ENCODE results near the gene ZSCAN2.

Gene ZSCAN2

DNA sequence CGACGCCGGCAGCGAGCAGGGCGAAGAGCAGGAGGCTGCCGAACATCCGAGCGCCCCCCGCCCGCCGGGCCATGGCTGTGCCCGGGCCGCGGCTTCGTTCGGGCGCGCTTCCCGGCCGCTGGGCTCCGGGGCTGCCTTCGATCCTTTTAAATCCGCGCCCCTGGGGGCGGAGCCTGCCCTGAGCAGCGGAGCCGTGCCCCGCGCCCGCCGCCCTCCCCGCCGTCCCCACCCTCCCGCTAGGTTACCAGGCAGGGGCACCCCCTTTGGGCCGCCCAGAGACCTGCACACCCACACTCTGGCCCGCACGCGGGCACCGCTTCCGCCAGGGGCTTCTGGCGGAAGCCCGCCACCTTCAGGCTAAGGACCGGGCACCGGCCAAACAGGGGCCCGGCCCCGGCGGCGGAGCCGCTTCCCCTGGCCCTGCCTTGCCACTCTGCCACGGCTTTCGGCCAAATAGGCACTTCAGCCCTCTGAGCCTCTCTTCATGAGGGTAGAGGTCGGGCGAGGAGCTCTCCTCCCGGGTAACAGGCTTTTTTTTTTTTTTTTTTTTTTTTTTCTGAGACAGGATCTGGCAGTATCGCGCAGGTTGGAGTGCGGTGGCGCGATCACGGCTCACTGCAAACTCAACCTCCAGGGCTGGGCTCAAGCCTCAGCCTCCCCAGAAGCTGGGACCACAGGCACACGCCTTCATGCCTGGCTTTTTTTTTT is 57.4 kb downstream of the ZSCAN2 start, which contains the start of gene NMB:
TSS of gene NMB (minus strand) at position 120 of the 708 bp plus-strand sequence. CDS start at position 73, 47 bp downstream.
- no peak for TF ChIP-seq POLR2A (IDR thresholded peaks at IDR 0.05; ENCODE audit: low read depth, low read length)
- FAIRE-seq (no peak), DNase-seq (ENCODE audit: insufficient read length, low spot score) (no peak)

GRCh38 chr15:84658788-84659411 is 58.1 kb downstream of the ZSCAN2 start:
- DNase-seq (ENCODE audit: insufficient read length, low spot score) = no peak
- no peak for TF ChIP-seq POLR2A (IDR thresholded peaks at IDR 0.05; ENCODE audit: low read depth, low read length)
- no peak for FAIRE-seq

DNA sequence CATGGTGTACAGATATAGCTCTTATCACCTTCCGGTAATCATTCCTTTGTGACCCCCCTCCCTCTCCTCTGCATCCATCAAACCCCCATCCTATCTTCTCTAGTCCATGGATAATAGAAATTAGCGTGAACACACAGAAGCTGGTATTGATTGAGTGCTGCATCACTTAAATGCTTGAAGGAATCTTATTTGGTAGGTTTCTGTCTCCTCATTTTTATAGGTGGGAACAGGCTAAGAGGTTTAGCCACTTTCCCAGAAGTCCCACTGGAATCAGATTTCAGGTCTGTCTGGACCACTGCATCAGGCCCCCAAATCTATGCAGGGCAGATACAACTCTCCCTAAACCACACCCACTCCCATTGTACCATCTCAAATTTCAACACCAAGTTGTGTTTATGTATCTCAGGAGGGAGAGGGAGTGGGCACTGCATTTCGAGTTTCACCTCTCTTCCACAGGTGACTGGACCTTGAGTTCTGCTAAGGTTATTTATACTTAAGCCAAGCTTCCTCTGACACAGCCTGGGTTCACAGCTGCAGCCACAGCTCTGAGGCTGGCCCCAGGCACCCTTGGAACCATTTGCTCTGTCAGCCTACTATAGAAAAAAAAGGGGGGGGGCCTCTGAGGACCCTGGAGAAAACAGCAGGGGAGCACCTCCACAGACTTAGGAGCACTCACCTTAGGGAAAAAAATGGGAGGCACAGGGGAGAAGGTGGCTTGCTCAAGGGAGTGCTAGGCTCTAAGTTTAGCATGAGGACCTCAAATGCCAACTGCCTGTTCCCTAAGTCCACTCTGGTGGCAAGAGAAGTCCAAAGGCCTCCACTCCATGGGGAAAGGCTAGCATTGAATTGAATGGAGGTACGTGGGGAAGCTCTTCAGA is 59.3 kb downstream of the ZSCAN2 start:
- FAIRE-seq (no peak), DNase-seq (ENCODE audit: insufficient read length, low spot score) (no peak)
- no peak for TF ChIP-seq POLR2A (IDR thresholded peaks at IDR 0.05; ENCODE audit: low read depth, low read length)

- no peak for DNase-seq (ENCODE audit: insufficient read length, low spot score)
- no peak for TF ChIP-seq POLR2A (IDR thresholded peaks at IDR 0.05; ENCODE audit: low read depth, low read length)
- FAIRE-seq = no peak
These were observed 60.2 kb downstream of the ZSCAN2 start for GRCh38 chr15:84661001-84661400.

DNA sequence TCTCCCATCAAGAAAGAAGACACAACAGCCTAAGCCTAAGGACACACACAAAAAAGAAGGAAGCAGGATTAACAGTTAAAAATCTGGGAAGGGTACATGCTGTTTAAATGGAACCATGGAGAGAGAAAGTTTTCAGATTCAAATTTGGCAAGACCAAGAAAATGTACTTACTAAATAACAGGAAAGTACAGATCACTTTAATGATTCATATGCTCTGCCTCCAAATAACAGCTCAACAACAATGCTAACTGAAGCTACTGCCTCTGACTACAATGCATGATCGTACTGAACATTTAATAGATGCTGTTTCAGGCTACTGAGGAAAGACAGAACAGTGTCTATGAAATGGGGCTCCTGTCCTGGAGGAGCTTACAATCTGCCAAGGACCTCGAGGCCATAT is 65.6 kb downstream of the ZSCAN2 start:
- no peak for TF ChIP-seq POLR2A (IDR thresholded peaks at IDR 0.05; ENCODE audit: low read depth, low read length)
- no peak for FAIRE-seq
- DNase-seq (ENCODE audit: insufficient read length, low spot score) = no peak

DNA sequence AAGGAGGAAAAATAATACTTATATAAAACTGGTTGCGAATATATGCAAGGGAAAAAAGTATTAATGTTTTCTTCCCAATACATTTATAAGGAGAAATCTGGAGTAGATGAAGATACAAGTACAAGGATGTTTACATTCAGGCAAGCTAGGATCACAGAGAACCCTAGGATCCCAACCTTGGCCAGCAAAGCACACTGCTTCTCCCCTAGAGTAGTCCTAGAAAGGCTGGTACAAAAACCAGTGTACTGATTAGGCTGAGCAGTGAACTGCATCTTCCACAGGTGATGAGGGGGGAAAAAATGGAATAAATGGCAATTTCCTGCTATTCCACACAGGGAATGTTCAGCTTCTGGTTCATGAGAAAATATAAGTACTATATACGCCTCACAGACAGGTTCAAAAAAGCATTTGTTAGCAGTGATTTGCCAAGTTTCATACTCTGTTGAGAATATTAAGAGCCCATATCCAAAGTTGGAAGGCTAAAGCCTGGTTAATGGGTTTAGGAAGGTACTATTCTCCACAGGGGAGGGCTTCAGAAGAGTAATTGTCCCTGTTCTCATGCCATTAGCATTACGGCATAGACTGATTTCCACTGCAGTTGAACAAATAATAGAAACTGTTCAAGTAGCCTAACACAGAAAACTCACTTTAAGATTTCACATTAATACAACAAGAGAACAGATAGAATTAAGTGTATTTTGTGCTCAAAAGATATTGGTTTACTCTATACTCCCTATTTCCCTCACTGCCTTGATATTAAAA is 67.6 kb downstream of the ZSCAN2 start:
- no peak for TF ChIP-seq POLR2A (IDR thresholded peaks at IDR 0.05; ENCODE audit: low read depth, low read length)
- FAIRE-seq (no peak), DNase-seq (ENCODE audit: insufficient read length, low spot score) (no peak)

- DNase-seq (ENCODE audit: insufficient read length, low spot score) (no peak), FAIRE-seq (no peak)
- TF ChIP-seq POLR2A (IDR thresholded peaks at IDR 0.05; ENCODE audit: low read depth, low read length) = no peak
These were observed 68.9 kb downstream of the ZSCAN2 start for GRCh38 chr15:84669726-84670125.

DNA sequence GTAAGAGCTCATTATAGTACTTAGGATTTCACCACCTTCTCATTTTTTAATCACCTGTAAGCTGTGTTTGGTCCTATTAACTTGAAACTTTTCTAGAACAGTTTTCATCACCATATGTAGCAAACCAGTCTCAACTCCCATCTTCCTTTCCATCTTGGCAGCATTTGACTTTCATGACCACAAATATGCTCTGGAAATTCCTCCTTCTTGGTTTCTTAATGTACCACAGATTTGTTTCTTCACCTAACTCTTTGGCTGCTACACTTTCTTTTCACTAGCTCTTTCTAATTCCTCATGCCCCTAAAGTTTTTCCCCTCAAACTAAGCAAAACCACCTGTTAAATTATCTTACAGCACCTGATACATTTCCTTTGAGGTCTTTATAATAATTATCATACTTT is 70.4 kb downstream of the ZSCAN2 start:
- TF ChIP-seq POLR2A (IDR thresholded peaks at IDR 0.05; ENCODE audit: low read depth, low read length) = no peak
- no peak for FAIRE-seq

More for the DNA sequence above, 70.4 kb downstream of the ZSCAN2 start:
- DNase-seq (ENCODE audit: insufficient read length, low spot score) = no peak
